Coronary artery (tissue), 2 donors: ENCODE results near the gene GOLM1.

Experiments
- DNase-seq: peaks from one replicate; pipeline ENCODE4 v3.0.0-alpha.2; 2017; ENCODE audit warnings: low spot score
- H3K27ac ChIP-seq, 2 donors: fragments of 200-600 bp; sonication (generic); one replicate each; pipeline ENCODE4 v1.5.1; 2016 to 2019
- H3K4me3 ChIP-seq: fragments of 200-600 bp; sonication (generic); 2 replicates; pipeline ENCODE4 v1.5.1; 2016; ENCODE audit warnings: mild to moderate bottlenecking, moderate library complexity
- CTCF ChIP-seq: fragments of 200-600 bp; sonication (generic); IDR thresholded peaks from one replicate; pipeline ENCODE4 v1.5.1; 2019; ENCODE audit warnings: antibody characterized with exemption

The GOLM1 gene

GRCh38 chr9:86039991-86040860 is 59.1 kb downstream of the GOLM1 start:
- no peak overlapping the region for H3K27ac ChIP-seq
- DNase-seq = no peak
- no peak for TF ChIP-seq CTCF

GRCh38 chr9:86036555-86036954 is 62.8 kb downstream of the GOLM1 start:
- DNase-seq = no peak
- TF ChIP-seq CTCF = no peak
- Histone ChIP-seq H3K4me3 (no peak overlapping the region), H3K27ac (no peak overlapping the region)

More at GRCh38 chr9:86039991-86040860, 59.1 kb downstream of the GOLM1 start:
- no peak overlapping the region for H3K4me3 ChIP-seq

- no peak for DNase-seq
- no peak for TF ChIP-seq CTCF
- Histone ChIP-seq H3K4me3 (no peak overlapping the region), H3K27ac (no peak overlapping the region)
These were observed 63.4 kb downstream of the GOLM1 start for GRCh38 chr9:86035827-86036440.

GRCh38 chr9:86034863-86035734 is 64.3 kb downstream of the GOLM1 start:
- Histone ChIP-seq H3K4me3 (no peak overlapping the region), H3K27ac (no peak overlapping the region)
- no peak for DNase-seq
- no peak for TF ChIP-seq CTCF

GRCh38 chr9:86027767-86028166 is 71.6 kb downstream of the GOLM1 start:
- H3K4me3 ChIP-seq = no peak overlapping the region
- DNase-seq = no peak
- H3K27ac ChIP-seq = no peak overlapping the region
- no peak for TF ChIP-seq CTCF

GRCh38 chr9:86022687-86023266 is 76.6 kb downstream of the GOLM1 start:
- Histone ChIP-seq H3K4me3 (no peak overlapping the region), H3K27ac (no peak overlapping the region)
- DNase-seq = no peak
- no peak for TF ChIP-seq CTCF
